SU-DHL-6 (cell line): ENCODE measurements around the gene LRRC7.

Experiments used
- EZH2phosphoT487 ChIP-seq: fragments of 200-600 bp; sonication (generic), shearing (Covaris generic); conservative IDR thresholded peaks from 2 replicates; pipeline ENCODE4 v1.6.1; 2018; ENCODE audit warnings: mild to moderate bottlenecking, antibody characterized with exemption, low read length, moderate library complexity, mixed read lengths
- TF ChIP-seq, protein P1 (sequence below): fragments of 200-600 bp; sonication (generic); IDR thresholded peaks from one replicate; pipeline ENCODE4 v1.5.1; 2017; ENCODE audit warnings: antibody characterized with exemption, mild to moderate bottlenecking, low read length, moderate library complexity; ENCODE audit not compliant: insufficient read depth, poor library complexity, severe bottlenecking

DNA sequence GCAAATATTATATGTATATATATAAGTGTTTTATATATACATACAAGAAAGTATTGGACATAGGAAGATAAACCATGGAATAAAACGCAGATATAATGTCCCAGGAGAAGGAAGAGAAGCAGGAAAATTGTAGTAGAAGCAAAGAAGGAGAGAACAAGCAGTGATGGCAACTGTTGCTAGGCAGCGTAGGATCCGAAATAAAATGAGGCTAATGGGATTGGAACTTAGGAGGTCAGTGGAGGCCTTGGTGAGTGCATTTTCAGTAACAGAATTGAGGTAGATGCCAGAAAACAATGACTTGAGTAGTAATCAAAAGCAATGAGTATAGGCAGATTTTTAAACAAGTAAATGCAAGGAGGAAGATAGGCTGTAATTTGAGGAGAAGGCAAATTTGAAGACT lies 265.8 kb downstream of the LRRC7 start:
- TF ChIP-seq, protein P1, sequence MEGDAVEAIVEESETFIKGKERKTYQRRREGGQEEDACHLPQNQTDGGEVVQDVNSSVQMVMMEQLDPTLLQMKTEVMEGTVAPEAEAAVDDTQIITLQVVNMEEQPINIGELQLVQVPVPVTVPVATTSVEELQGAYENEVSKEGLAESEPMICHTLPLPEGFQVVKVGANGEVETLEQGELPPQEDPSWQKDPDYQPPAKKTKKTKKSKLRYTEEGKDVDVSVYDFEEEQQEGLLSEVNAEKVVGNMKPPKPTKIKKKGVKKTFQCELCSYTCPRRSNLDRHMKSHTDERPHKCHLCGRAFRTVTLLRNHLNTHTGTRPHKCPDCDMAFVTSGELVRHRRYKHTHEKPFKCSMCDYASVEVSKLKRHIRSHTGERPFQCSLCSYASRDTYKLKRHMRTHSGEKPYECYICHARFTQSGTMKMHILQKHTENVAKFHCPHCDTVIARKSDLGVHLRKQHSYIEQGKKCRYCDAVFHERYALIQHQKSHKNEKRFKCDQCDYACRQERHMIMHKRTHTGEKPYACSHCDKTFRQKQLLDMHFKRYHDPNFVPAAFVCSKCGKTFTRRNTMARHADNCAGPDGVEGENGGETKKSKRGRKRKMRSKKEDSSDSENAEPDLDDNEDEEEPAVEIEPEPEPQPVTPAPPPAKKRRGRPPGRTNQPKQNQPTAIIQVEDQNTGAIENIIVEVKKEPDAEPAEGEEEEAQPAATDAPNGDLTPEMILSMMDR = no peak
- TF ChIP-seq EZH2phosphoT487 = no peak
